NAMALWA (cell line): ENCODE results near the gene TSPAN5.

ENCODE experiments used
- DNase-seq: peaks from one replicate; pipeline ENCODE4 v3.0.0-alpha.2; 2015; ENCODE audit warnings: low spot score

Gene TSPAN5

GRCh38 chr4:98448908-98449307, 209.5 kb downstream of the TSPAN5 start:
- peak; percentile 22 for DNase-seq

- no peak for DNase-seq
Observed at GRCh38 chr4:98447648-98448047, 210.8 kb downstream of the TSPAN5 start.

- DNase-seq: peak; percentile 45
Observed at GRCh38 chr4:98446499-98447375, 211.7 kb downstream of the TSPAN5 start.

- no peak for DNase-seq
Observed at GRCh38 chr4:98444371-98444770, 214.0 kb downstream of the TSPAN5 start.

- no peak for DNase-seq
Observed at GRCh38 chr4:98434816-98435215, 223.6 kb downstream of the TSPAN5 start.

- DNase-seq: no peak
Observed at GRCh38 chr4:98433691-98434090, 224.7 kb downstream of the TSPAN5 start.

GRCh38 chr4:98430708-98431403, 227.6 kb downstream of the TSPAN5 start:
- no peak for DNase-seq

- DNase-seq: no peak
Observed at GRCh38 chr4:98423009-98423408, 235.4 kb downstream of the TSPAN5 start.

- DNase-seq: no peak
Observed at GRCh38 chr4:98421111-98421510, 237.3 kb downstream of the TSPAN5 start.
